WTC11 (cell line): ENCODE data around the gene COL13A1. TPM values are rescaled to one million over a fixed set of nuclear protein-coding genes. Genes with fewer than 3 reads are reported as not detected.
A peak's percentile ranks its signal among the peaks of the same experiment; 100 is the strongest.

ENCODE experiments used
- ATAC-seq: fragments of 200-7000 bp; cut with Tn5 transposase; 2 replicates; pipeline ENCODE4 v1.10.0; 2021; ENCODE audit warnings: mild to moderate bottlenecking, moderate library complexity
- CTCF ChIA-PET: fragments of 300-600 bp; sonication (Branson Sonifier 250); formaldehyde crosslinking; loops from one replicate; lab custom pipeline; 2021; ENCODE audit warnings: antibody characterized with exemption; lab: Charles Lee
- POLR2A ChIA-PET: fragments of 350-600 bp; sonication (Branson Sonifier 250); formaldehyde crosslinking; loops from one replicate; lab custom pipeline; 2021; ENCODE audit warnings: antibody characterized with exemption; lab: Charles Lee
- DNase-seq: peaks from one replicate; pipeline ENCODE4 v3.0.0; 2021; ENCODE audit warnings: low spot score
- H3K27ac Mint-ChIP-seq: 2 replicates; pipeline ENCODE4 v1.8.0; 2021; ENCODE audit warnings: mixed read lengths
- H3K27me3 Mint-ChIP-seq: 2 replicates; pipeline ENCODE4 v1.8.0; 2021; ENCODE audit warnings: low read depth, mild to moderate bottlenecking, moderate library complexity, mixed read lengths
- H3K36me3 Mint-ChIP-seq: 2 replicates; pipeline ENCODE4 v1.8.0; 2021; ENCODE audit warnings: mixed read lengths
- H3K4me1 Mint-ChIP-seq: 2 replicates; pipeline ENCODE4 v1.8.0; 2022; ENCODE audit warnings: mixed read lengths
- H3K4me3 Mint-ChIP-seq: 2 replicates; pipeline ENCODE4 v1.8.0; 2021; ENCODE audit warnings: mild to moderate bottlenecking, moderate library complexity, mixed read lengths
- H3K9me3 Mint-ChIP-seq: 2 replicates; pipeline ENCODE4 v1.8.0; 2021; ENCODE audit warnings: mixed read lengths
- CBFB ChIP-seq: sonication (generic); formaldehyde crosslinking; IDR thresholded peaks from 2 replicates; pipeline ENCODE4 v1.8.1; 2022; ENCODE audit warnings: mild to moderate bottlenecking, low read depth, missing genetic modification reagents
- CREM ChIP-seq: sonication (generic); formaldehyde crosslinking; IDR thresholded peaks from 2 replicates; pipeline ENCODE4 v1.8.1; 2022; ENCODE audit warnings: mild to moderate bottlenecking, missing genetic modification reagents, moderate library complexity
- EMX1 ChIP-seq: fragments of 250-450 bp; sonication (Bioruptor Pico); IDR thresholded peaks from 2 replicates; pipeline ENCODE4 v1.8.0; 2021; ENCODE audit warnings: mild to moderate bottlenecking
- FOXJ3 ChIP-seq: sonication (generic); formaldehyde crosslinking; IDR thresholded peaks from 2 replicates; pipeline ENCODE4 v1.9.0; 2021; ENCODE audit warnings: missing genetic modification reagents, mild to moderate bottlenecking, borderline replicate concordance
- FOXK1 ChIP-seq: sonication (generic); formaldehyde crosslinking; IDR thresholded peaks from 2 replicates; pipeline ENCODE4 v1.8.0; 2022; ENCODE audit warnings: mild to moderate bottlenecking, moderate library complexity, missing genetic modification reagents
- GTF2I ChIP-seq: fragments of 250-450 bp; sonication (Bioruptor Pico); conservative IDR thresholded peaks from 2 replicates; pipeline ENCODE4 v1.4.0; 2021; ENCODE audit warnings: mild to moderate bottlenecking
- JUN ChIP-seq: sonication (generic); formaldehyde crosslinking; IDR thresholded peaks from 2 replicates; pipeline ENCODE4 v1.8.0; 2023; ENCODE audit warnings: mild to moderate bottlenecking, missing genetic modification reagents
- NR2C2 ChIP-seq: sonication (generic); formaldehyde crosslinking; IDR thresholded peaks from 2 replicates; pipeline ENCODE4 v1.8.0; 2022; ENCODE audit warnings: mild to moderate bottlenecking, missing genetic modification reagents
- SP1 ChIP-seq: sonication (generic); formaldehyde crosslinking; conservative IDR thresholded peaks from 2 replicates; pipeline ENCODE4 v1.8.1; 2022; ENCODE audit warnings: missing genetic modification reagents
- TEAD1 ChIP-seq: sonication (generic); formaldehyde crosslinking; IDR thresholded peaks from 2 replicates; pipeline ENCODE4 v1.8.0; 2022; ENCODE audit warnings: mild to moderate bottlenecking, missing genetic modification reagents
- TEAD4 ChIP-seq: sonication (generic); formaldehyde crosslinking; IDR thresholded peaks from 2 replicates; pipeline ENCODE4 v1.8.0; 2022; ENCODE audit warnings: mild to moderate bottlenecking, missing genetic modification reagents
- ZBTB21 ChIP-seq: sonication (generic); formaldehyde crosslinking; IDR thresholded peaks from 2 replicates; pipeline ENCODE4 v1.8.1; 2023; ENCODE audit warnings: mild to moderate bottlenecking, missing genetic modification reagents, borderline replicate concordance
- ZNF317 ChIP-seq: sonication (generic); formaldehyde crosslinking; IDR thresholded peaks from 2 replicates; pipeline ENCODE4 v1.8.1; 2023; ENCODE audit warnings: low read depth, mild to moderate bottlenecking, moderate library complexity, missing genetic modification reagents, borderline replicate concordance
- total RNA-seq: library from RNA; stranded (reverse); gene quantifications from 3 replicates; pipeline ENCODE4 v1.2.3, GENCODE V29; 2021
- TF ChIP-seq, protein P1 (sequence below): sonication (generic); formaldehyde crosslinking; IDR thresholded peaks from 2 replicates; pipeline ENCODE4 v1.8.1; 2023; ENCODE audit warnings: mild to moderate bottlenecking, missing genetic modification reagents, moderate library complexity
- TF ChIP-seq, protein P2 (sequence below): sonication (generic); formaldehyde crosslinking; IDR thresholded peaks from 2 replicates; pipeline ENCODE4 v1.8.0; 2022; ENCODE audit warnings: mild to moderate bottlenecking, missing genetic modification reagents
- TF ChIP-seq, protein P3 (sequence below): sonication (generic); formaldehyde crosslinking; IDR thresholded peaks from 2 replicates; pipeline ENCODE4 v1.8.0; 2023; ENCODE audit warnings: missing genetic modification reagents
- TF ChIP-seq, protein P4 (sequence below): sonication (generic); formaldehyde crosslinking; IDR thresholded peaks from 2 replicates; pipeline ENCODE4 v1.8.1; 2023; ENCODE audit warnings: mild to moderate bottlenecking, missing genetic modification reagents
- TF ChIP-seq, protein P5 (sequence below): sonication (generic); formaldehyde crosslinking; IDR thresholded peaks from 2 replicates; pipeline ENCODE4 v1.8.1; 2023; ENCODE audit warnings: mild to moderate bottlenecking, missing genetic modification reagents
- TF ChIP-seq, protein P6 (sequence below): sonication (generic); formaldehyde crosslinking; IDR thresholded peaks from 2 replicates; pipeline ENCODE4 v1.8.1; 2023; ENCODE audit warnings: mild to moderate bottlenecking, missing genetic modification reagents, borderline replicate concordance

The COL13A1 gene
- total RNA-seq, 1 experiment from 2014 or later, result 7.1 TPM

DNA sequence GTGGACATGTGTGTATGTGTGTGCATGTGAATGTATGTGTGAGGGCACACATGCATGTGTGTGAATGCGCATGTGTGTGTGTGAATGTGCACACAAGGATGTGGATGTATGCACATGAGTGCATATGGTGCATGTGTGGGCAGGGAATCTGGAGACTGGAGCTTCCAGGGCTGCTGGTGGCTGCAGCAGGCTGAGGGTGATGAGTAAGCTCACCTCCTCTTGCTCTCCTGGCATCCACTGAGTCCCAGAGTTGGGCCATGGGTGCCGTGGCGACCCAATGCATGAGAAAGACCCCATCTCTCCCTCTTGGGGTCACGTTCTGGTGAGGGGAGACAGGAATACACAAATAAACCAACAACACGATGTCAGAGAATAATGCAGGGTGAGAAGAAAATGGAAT is 33.3 kb upstream of the COL13A1 start (continued):
- TF ChIP-seq, protein P1, sequence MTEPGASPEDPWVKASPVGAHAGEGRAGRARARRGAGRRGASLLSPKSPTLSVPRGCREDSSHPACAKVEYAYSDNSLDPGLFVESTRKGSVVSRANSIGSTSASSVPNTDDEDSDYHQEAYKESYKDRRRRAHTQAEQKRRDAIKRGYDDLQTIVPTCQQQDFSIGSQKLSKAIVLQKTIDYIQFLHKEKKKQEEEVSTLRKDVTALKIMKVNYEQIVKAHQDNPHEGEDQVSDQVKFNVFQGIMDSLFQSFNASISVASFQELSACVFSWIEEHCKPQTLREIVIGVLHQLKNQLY, result no peak
- TF ChIP-seq ZNF317 (CRISPR knock-in tag) (no peak), NR2C2 (CRISPR knock-in tag) (no peak)

DNA sequence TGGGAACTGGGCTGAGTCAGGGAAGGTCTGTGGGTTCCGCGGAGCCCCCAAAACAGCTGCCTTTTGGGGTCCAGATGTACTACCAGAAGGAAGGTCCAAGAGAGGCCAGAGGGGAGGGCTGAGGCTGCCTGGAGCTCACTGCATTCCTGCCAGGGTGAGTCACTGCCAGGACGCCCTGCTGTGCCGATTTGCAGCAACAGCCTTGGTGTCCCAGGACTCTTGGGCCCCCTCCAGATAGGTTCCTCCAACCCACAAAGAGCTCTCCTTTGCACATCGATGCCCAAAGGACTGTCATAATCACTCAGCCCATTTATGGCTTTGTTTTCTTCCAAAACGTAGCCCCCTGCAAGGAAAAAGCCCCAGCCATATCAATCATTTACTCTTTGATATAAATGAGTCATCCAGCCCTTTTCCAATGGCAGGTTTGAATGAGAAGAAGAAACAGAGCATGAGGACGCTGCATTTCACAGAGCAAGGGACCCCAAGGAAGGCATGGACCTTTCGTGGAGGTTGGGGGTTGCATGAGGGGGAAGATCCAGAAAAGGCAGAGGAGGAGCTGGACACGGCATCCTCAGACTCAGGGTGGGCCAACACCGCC is 32.2 kb upstream of the COL13A1 start:
- CTCF ChIA-PET, result interaction anchor here (0.6 to 6.6 kb wide), 15 partner anchors 14 to 377 kb away, joined by 3 to 58 read pairs (median 4); partner anchors contain the start of genes COL13A1 and TYSND1
- DNase-seq (peak; percentile 64), ATAC-seq (peak; percentile 86)
- H3K4me3 Mint-ChIP-seq, result no peak overlapping the region
- H3K27me3 Mint-ChIP-seq, result peaks cover 9% of the 10 kb centered on the region
- POLR2A ChIA-PET, result no interaction called here
- no peaks in the 10 kb centered on the region for H3K36me3 Mint-ChIP-seq
- H3K4me1 Mint-ChIP-seq, result peaks cover 12% of the 10 kb centered on the region
- peaks cover 9% of the 10 kb centered on the region for H3K9me3 Mint-ChIP-seq
- TF ChIP-seq TEAD1 (no peak), EMX1 (no peak), ZBTB21 (CRISPR knock-in tag) (no peak), TEAD4 (CRISPR knock-in tag) (peak; percentile 65; the same call in 1 of the 2 replicates), CBFB (CRISPR knock-in tag) (no peak), CREM (no peak), FOXJ3 (CRISPR knock-in tag) (no peak), SP1 (CRISPR knock-in tag) (no peak), JUN (CRISPR knock-in tag) (peak; percentile 50; the same call in 1 of the 2 replicates), FOXK1 (CRISPR knock-in tag) (no peak), GTF2I (CRISPR knock-in tag) (no peak), NR2C2 (CRISPR knock-in tag) (no peak)
- TF ChIP-seq, protein P2, sequence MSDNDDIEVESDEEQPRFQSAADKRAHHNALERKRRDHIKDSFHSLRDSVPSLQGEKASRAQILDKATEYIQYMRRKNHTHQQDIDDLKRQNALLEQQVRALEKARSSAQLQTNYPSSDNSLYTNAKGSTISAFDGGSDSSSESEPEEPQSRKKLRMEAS (CRISPR knock-in tag), result no peak
- TF ChIP-seq, protein P3, sequence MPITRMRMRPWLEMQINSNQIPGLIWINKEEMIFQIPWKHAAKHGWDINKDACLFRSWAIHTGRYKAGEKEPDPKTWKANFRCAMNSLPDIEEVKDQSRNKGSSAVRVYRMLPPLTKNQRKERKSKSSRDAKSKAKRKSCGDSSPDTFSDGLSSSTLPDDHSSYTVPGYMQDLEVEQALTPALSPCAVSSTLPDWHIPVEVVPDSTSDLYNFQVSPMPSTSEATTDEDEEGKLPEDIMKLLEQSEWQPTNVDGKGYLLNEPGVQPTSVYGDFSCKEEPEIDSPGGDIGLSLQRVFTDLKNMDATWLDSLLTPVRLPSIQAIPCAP (CRISPR knock-in tag), result no peak
- TF ChIP-seq, protein P4, sequence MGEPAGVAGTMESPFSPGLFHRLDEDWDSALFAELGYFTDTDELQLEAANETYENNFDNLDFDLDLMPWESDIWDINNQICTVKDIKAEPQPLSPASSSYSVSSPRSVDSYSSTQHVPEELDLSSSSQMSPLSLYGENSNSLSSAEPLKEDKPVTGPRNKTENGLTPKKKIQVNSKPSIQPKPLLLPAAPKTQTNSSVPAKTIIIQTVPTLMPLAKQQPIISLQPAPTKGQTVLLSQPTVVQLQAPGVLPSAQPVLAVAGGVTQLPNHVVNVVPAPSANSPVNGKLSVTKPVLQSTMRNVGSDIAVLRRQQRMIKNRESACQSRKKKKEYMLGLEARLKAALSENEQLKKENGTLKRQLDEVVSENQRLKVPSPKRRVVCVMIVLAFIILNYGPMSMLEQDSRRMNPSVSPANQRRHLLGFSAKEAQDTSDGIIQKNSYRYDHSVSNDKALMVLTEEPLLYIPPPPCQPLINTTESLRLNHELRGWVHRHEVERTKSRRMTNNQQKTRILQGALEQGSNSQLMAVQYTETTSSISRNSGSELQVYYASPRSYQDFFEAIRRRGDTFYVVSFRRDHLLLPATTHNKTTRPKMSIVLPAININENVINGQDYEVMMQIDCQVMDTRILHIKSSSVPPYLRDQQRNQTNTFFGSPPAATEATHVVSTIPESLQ (CRISPR knock-in tag), result no peak
- TF ChIP-seq, protein P5, sequence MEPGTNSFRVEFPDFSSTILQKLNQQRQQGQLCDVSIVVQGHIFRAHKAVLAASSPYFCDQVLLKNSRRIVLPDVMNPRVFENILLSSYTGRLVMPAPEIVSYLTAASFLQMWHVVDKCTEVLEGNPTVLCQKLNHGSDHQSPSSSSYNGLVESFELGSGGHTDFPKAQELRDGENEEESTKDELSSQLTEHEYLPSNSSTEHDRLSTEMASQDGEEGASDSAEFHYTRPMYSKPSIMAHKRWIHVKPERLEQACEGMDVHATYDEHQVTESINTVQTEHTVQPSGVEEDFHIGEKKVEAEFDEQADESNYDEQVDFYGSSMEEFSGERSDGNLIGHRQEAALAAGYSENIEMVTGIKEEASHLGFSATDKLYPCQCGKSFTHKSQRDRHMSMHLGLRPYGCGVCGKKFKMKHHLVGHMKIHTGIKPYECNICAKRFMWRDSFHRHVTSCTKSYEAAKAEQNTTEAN, result no peak
- TF ChIP-seq, protein P6, sequence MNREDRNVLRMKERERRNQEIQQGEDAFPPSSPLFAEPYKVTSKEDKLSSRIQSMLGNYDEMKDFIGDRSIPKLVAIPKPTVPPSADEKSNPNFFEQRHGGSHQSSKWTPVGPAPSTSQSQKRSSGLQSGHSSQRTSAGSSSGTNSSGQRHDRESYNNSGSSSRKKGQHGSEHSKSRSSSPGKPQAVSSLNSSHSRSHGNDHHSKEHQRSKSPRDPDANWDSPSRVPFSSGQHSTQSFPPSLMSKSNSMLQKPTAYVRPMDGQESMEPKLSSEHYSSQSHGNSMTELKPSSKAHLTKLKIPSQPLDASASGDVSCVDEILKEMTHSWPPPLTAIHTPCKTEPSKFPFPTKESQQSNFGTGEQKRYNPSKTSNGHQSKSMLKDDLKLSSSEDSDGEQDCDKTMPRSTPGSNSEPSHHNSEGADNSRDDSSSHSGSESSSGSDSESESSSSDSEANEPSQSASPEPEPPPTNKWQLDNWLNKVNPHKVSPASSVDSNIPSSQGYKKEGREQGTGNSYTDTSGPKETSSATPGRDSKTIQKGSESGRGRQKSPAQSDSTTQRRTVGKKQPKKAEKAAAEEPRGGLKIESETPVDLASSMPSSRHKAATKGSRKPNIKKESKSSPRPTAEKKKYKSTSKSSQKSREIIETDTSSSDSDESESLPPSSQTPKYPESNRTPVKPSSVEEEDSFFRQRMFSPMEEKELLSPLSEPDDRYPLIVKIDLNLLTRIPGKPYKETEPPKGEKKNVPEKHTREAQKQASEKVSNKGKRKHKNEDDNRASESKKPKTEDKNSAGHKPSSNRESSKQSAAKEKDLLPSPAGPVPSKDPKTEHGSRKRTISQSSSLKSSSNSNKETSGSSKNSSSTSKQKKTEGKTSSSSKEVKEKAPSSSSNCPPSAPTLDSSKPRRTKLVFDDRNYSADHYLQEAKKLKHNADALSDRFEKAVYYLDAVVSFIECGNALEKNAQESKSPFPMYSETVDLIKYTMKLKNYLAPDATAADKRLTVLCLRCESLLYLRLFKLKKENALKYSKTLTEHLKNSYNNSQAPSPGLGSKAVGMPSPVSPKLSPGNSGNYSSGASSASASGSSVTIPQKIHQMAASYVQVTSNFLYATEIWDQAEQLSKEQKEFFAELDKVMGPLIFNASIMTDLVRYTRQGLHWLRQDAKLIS (CRISPR knock-in tag), result no peak
- H3K27ac Mint-ChIP-seq, result no peak overlapping the region
